Transverse colon (tissue), 4 donors: ENCODE results near the gene PDE1C. TPM values are rescaled to one million over a fixed set of nuclear protein-coding genes. Genes with fewer than 3 reads are reported as not detected.

Experiments used
- DNase-seq: peaks from one replicate; pipeline ENCODE4 v3.0.0-alpha.2; 2019
- H3K27ac ChIP-seq, 4 donors: fragments of 200-600 bp; sonication (generic); 2 replicates each; pipeline ENCODE4 v1.5.1; 2016 to 2018; ENCODE audit warnings: inconsistent platforms in 4 of 4
- H3K27me3 ChIP-seq: fragments of 200-600 bp; sonication (generic); 2 replicates; pipeline ENCODE4 v1.5.1; 2017; ENCODE audit warnings: inconsistent platforms
- H3K36me3 ChIP-seq, 4 donors: fragments of 200-600 bp; sonication (generic); 2 replicates each; pipeline ENCODE4 v1.5.1; 2017 to 2019; ENCODE audit warnings: inconsistent platforms in 4 of 4
- H3K4me1 ChIP-seq, 4 donors: fragments of 200-600 bp; sonication (generic); 2 replicates each; pipeline ENCODE4 v1.5.1; 2017 to 2020; ENCODE audit warnings: inconsistent platforms in 4 of 4
- H3K4me3 ChIP-seq, 4 donors: fragments of 200-600 bp; sonication (generic); 1 replicate in 1 of 4; 2 replicates in 3 of 4; pipeline versions ENCODE4 v1.5.1 to v1.6.1; 2017 to 2019; ENCODE audit warnings: inconsistent platforms in 4 of 4
- H3K9me3 ChIP-seq, 2 donors: fragments of 200-600 bp; sonication (generic); 2 replicates each; pipeline ENCODE4 v1.5.1; 2017 to 2019; ENCODE audit warnings: inconsistent platforms in 2 of 2
- CTCF ChIP-seq, 5 experiments: fragments of 200-600 bp in 3 of 5; fragments of 450-650 bp in 2 of 5; sonication (generic) in 3 of 5; IDR thresholded peaks; 1 replicate in 2 of 5; 2 replicates in 3 of 5; pipeline ENCODE4 v1.5.1; 2016 to 2017; ENCODE audit warnings: antibody characterized with exemption in 5 of 5, inconsistent platforms in 3 of 5, mild to moderate bottlenecking in 2 of 5, moderate library complexity in 1 of 5
- EP300 ChIP-seq: sonication (generic); formaldehyde crosslinking; IDR thresholded peaks from one replicate; pipeline ENCODE4 v1.6.1; 2017; ENCODE audit warnings: antibody characterized with exemption, low read depth
- POLR2A ChIP-seq: fragments of 450-650 bp; IDR thresholded peaks from one replicate; pipeline ENCODE4 v1.6.1; 2016; ENCODE audit warnings: antibody characterized with exemption, mild to moderate bottlenecking, moderate library complexity
- POLR2AphosphoS5 ChIP-seq, 3 donors: sonication (generic); formaldehyde crosslinking; IDR thresholded peaks; one replicate each; pipeline ENCODE4 v1.6.1; 2016; ENCODE audit warnings: antibody characterized with exemption in 3 of 3
- WGBS, 2 donors: methylation state at CpG; one replicate each; pipeline ENCODE4 v1.1.5; 2018; ENCODE audit warnings: low coverage in 1 of 2; 5-methylcytosine and 5-hydroxymethylcytosine counted together
- in situ Hi-C, 4 donors: fragments of 200-750 bp; cut with MboI; loops; one replicate each; pipeline versions ENCODE4 v1.15.0 to v1.15.1; 2017; ENCODE audit warnings: low sequenced_read_pairs in 3 of 4, low pct_ligation_motif_present in 1 of 4, low pct_unique_long_range_greater_than_20kb in 1 of 4
- intact Hi-C: fragments of 100-400 bp; cut with DNase I; formaldehyde crosslinking; loops from one replicate; pipeline ENCODE4 v1.15.1; 2023; ENCODE audit warnings: low total_unique reads
- total RNA-seq, 4 donors: library from RNA; depleted of rRNA; stranded (reverse); fragments of >200 nt; gene quantifications; one replicate each; pipeline ENCODE4 v1.1.0, GENCODE V29; 2016

The PDE1C gene
- total RNA-seq, 4 donors from 2014 or later, result 1.5 to 8.4 (median 2.9) TPM

- H3K36me3 ChIP-seq, result no peaks in the 10 kb centered on the region
- no peak overlapping the region for H3K27ac ChIP-seq
- no peak overlapping the region for H3K4me3 ChIP-seq
- in situ Hi-C loops (no loop called here), intact Hi-C loops (no loop called here)
- H3K4me1 ChIP-seq, result no peaks in the 10 kb centered on the region
- H3K27me3 ChIP-seq, result no peaks in the 10 kb centered on the region
- TF ChIP-seq POLR2A, result no peak
- TF ChIP-seq CTCF (IDR thresholded peaks at IDR 0.05), result no peak
- TF ChIP-seq POLR2AphosphoS5 (IDR thresholded peaks at IDR 0.05), result no peak
- TF ChIP-seq EP300, result no peak
- 73 to 80% methylated on average over 1 of the region's 1 CpG for WGBS, 2 donors
- H3K9me3 ChIP-seq, result no peaks in the 10 kb centered on the region
- no peak for DNase-seq
Observed at GRCh38 chr7:31910191-31910590, 160.0 kb downstream of the PDE1C start.

GRCh38 chr7:31906479-31907171 is 163.6 kb downstream of the PDE1C start:
- in situ Hi-C loops, result no loop called here
- intact Hi-C loops, result no loop called here
- H3K36me3 ChIP-seq, result no peaks in the 10 kb centered on the region
- no peaks in the 10 kb centered on the region for H3K27me3 ChIP-seq
- TF ChIP-seq EP300, result no peak
- no peak for TF ChIP-seq POLR2AphosphoS5 (IDR thresholded peaks at IDR 0.05)
- no peak for TF ChIP-seq CTCF (IDR thresholded peaks at IDR 0.05)
- no peak for TF ChIP-seq POLR2A
- WGBS, 2 donors, result 61 to 88% methylated on average over 5 of the region's 5 CpGs
- H3K27ac ChIP-seq, result no peak overlapping the region
- H3K4me1 ChIP-seq, result no peaks in the 10 kb centered on the region
- no peak for DNase-seq
- H3K4me3 ChIP-seq, result no peak overlapping the region
- no peaks in the 10 kb centered on the region for H3K9me3 ChIP-seq

- H3K27ac ChIP-seq, result no peak overlapping the region
- H3K27me3 ChIP-seq, result no peaks in the 10 kb centered on the region
- no peak for TF ChIP-seq POLR2AphosphoS5 (IDR thresholded peaks at IDR 0.05)
- TF ChIP-seq CTCF (IDR thresholded peaks at IDR 0.05), result no peak
- no peak for TF ChIP-seq POLR2A
- no peak for TF ChIP-seq EP300
- H3K36me3 ChIP-seq, result no peaks in the 10 kb centered on the region
- WGBS, 2 donors, result 76% methylated on average over 4 of the region's 4 CpGs
- intact Hi-C loops (no loop called here), in situ Hi-C loops (no loop called here)
- H3K9me3 ChIP-seq, result no peaks in the 10 kb centered on the region
- H3K4me1 ChIP-seq, result no peaks in the 10 kb centered on the region
- no peak overlapping the region for H3K4me3 ChIP-seq
- DNase-seq, result no peak
Observed at GRCh38 chr7:31903962-31904361, 166.2 kb downstream of the PDE1C start.

- Histone ChIP-seq H3K36me3 (no peaks in the 10 kb centered on the region), H3K4me1 (no peaks in the 10 kb centered on the region), H3K4me3 (no peak overlapping the region), H3K9me3 (no peaks in the 10 kb centered on the region), H3K27ac (no peak overlapping the region), H3K27me3 (no peaks in the 10 kb centered on the region)
- TF ChIP-seq CTCF (IDR thresholded peaks at IDR 0.05), result no peak
- in situ Hi-C loops, result no loop called here
- intact Hi-C loops, result no loop called here
- DNase-seq, result no peak
- 85% methylated on average over 7 to 14 of the region's 14 CpGs for WGBS, 2 donors
Observed at GRCh38 chr7:31899356-31899927, 170.8 kb downstream of the PDE1C start.
